ENCODE results near the gene RPL36. TPM values are rescaled to one million over a fixed set of nuclear protein-coding genes. Genes with fewer than 3 reads are reported as not detected.

RPL36 gene
- total and polyA plus RNA-seq, 9 of the 15 experiments (the other 6 are each of a cell fraction or from before 2014, with no cell fraction given) = 350 to 3,412 (median 1,507) TPM

- TF ChIP-seq PHF8 (IDR thresholded peaks at IDR 0.05; ENCODE audit: borderline replicate concordance, low read length) = peak; percentile 98
- no peak for TF ChIP-seq ZNF24 (IDR thresholded peaks at IDR 0.05)
- TF ChIP-seq CBX1 (IDR thresholded peaks at IDR 0.05; ENCODE audit: low read depth) = peak; percentile 69; the same call in 1 of the 2 replicates
- peak in 1 of 2 experiments; percentile 86; a peak in 2 of 4 replicates for TF ChIP-seq ZNF639 (CRISPR knock-in tag; conservative IDR thresholded peaks at IDR 0.05 in 1 of 2, IDR thresholded peaks at IDR 0.05 in 1 of 2)
- TF ChIP-seq E2F3 (CRISPR knock-in tag; IDR thresholded peaks at IDR 0.05) = peak; percentile 81; the same call in 1 of the 2 replicates
- TF ChIP-seq ZNF316 (IDR thresholded peaks at IDR 0.05) = 0 out of 2 replicates have a peak, but pooled peaks have one; percentile 14
- TF ChIP-seq ZNF282 (CRISPR knock-in tag; IDR thresholded peaks at IDR 0.05) = 0 out of 2 replicates have a peak, but pooled peaks have one; percentile 21
- peak; percentile 87 for TF ChIP-seq NR2C2 (CRISPR knock-in tag; IDR thresholded peaks at IDR 0.05)
- TF ChIP-seq NR2C2 (tag; IDR thresholded peaks at IDR 0.05) = peak; percentile 51; the same call in 1 of the 2 replicates
- TF ChIP-seq, protein P1, sequence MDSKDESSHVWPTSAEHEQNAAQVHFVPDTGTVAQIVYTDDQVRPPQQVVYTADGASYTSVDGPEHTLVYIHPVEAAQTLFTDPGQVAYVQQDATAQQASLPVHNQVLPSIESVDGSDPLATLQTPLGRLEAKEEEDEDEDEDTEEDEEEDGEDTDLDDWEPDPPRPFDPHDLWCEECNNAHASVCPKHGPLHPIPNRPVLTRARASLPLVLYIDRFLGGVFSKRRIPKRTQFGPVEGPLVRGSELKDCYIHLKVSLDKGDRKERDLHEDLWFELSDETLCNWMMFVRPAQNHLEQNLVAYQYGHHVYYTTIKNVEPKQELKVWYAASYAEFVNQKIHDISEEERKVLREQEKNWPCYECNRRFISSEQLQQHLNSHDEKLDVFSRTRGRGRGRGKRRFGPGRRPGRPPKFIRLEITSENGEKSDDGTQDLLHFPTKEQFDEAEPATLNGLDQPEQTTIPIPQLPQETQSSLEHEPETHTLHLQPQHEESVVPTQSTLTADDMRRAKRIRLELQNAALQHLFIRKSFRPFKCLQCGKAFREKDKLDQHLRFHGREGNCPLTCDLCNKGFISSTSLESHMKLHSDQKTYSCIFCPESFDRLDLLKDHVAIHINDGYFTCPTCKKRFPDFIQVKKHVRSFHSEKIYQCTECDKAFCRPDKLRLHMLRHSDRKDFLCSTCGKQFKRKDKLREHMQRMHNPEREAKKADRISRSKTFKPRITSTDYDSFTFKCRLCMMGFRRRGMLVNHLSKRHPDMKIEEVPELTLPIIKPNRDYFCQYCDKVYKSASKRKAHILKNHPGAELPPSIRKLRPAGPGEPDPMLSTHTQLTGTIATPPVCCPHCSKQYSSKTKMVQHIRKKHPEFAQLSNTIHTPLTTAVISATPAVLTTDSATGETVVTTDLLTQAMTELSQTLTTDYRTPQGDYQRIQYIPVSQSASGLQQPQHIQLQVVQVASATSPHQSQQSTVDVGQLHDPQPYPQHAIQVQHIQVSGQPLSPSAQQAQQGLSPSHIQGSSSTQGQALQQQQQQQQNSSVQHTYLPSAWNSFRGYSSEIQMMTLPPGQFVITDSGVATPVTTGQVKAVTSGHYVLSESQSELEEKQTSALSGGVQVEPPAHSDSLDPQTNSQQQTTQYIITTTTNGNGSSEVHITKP (IDR thresholded peaks at IDR 0.05; ENCODE audit: partially characterized antibody) = no peak
- TF ChIP-seq MEF2A (IDR thresholded peaks at IDR 0.05; ENCODE audit: control insufficient read depth, low read depth, low read length) = no peak
- TF ChIP-seq POLR2AphosphoS2 (IDR thresholded peaks at IDR 0.05; ENCODE audit: low read length) = no peak
- peak; percentile 52 for TF ChIP-seq FUS (optimal IDR thresholded peaks at IDR 0.05; ENCODE audit: low read depth, low read length)
- peak; percentile 76 for TF ChIP-seq NFRKB (IDR thresholded peaks at IDR 0.05; ENCODE audit: low read depth)
- TF ChIP-seq, protein P2, sequence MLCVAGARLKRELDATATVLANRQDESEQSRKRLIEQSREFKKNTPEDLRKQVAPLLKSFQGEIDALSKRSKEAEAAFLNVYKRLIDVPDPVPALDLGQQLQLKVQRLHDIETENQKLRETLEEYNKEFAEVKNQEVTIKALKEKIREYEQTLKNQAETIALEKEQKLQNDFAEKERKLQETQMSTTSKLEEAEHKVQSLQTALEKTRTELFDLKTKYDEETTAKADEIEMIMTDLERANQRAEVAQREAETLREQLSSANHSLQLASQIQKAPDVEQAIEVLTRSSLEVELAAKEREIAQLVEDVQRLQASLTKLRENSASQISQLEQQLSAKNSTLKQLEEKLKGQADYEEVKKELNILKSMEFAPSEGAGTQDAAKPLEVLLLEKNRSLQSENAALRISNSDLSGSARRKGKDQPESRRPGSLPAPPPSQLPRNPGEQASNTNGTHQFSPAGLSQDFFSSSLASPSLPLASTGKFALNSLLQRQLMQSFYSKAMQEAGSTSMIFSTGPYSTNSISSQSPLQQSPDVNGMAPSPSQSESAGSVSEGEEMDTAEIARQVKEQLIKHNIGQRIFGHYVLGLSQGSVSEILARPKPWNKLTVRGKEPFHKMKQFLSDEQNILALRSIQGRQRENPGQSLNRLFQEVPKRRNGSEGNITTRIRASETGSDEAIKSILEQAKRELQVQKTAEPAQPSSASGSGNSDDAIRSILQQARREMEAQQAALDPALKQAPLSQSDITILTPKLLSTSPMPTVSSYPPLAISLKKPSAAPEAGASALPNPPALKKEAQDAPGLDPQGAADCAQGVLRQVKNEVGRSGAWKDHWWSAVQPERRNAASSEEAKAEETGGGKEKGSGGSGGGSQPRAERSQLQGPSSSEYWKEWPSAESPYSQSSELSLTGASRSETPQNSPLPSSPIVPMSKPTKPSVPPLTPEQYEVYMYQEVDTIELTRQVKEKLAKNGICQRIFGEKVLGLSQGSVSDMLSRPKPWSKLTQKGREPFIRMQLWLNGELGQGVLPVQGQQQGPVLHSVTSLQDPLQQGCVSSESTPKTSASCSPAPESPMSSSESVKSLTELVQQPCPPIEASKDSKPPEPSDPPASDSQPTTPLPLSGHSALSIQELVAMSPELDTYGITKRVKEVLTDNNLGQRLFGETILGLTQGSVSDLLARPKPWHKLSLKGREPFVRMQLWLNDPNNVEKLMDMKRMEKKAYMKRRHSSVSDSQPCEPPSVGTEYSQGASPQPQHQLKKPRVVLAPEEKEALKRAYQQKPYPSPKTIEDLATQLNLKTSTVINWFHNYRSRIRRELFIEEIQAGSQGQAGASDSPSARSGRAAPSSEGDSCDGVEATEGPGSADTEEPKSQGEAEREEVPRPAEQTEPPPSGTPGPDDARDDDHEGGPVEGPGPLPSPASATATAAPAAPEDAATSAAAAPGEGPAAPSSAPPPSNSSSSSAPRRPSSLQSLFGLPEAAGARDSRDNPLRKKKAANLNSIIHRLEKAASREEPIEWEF (CRISPR knock-in tag; IDR thresholded peaks at IDR 0.05) = no peak
Measured at GRCh38 chr19:5690125-5690954, at the start of gene RPL36 (continued).

Data from K562 (cell line).